RPMI7951 (cell line): ENCODE data around the gene FCHSD2. TPM values are rescaled to one million over a fixed set of nuclear protein-coding genes. Genes with fewer than 3 reads are reported as not detected.
A peak's percentile ranks its signal among the peaks of the same experiment; 100 is the strongest.
"Not testable (repeated sequence)": the region's sequence is repeated elsewhere in the genome, so short reads cannot be mapped to it uniquely, and the experiment has no call there.

ENCODE experiments used
- DNase-seq: peaks from one replicate; pipeline ENCODE4 v3.0.0-alpha.2; 2012; ENCODE audit warnings: low read depth
- total RNA-seq: library from RNA; depleted of rRNA; stranded (reverse); fragments of >200 nt; shearing (Covaris generic); gene quantifications from 2 replicates; pipeline ENCODE4 v1.2.3, GENCODE V29; 2014

FCHSD2 gene
- total RNA-seq, 1 experiment from 2014 or later, result 12.4 TPM

DNA sequence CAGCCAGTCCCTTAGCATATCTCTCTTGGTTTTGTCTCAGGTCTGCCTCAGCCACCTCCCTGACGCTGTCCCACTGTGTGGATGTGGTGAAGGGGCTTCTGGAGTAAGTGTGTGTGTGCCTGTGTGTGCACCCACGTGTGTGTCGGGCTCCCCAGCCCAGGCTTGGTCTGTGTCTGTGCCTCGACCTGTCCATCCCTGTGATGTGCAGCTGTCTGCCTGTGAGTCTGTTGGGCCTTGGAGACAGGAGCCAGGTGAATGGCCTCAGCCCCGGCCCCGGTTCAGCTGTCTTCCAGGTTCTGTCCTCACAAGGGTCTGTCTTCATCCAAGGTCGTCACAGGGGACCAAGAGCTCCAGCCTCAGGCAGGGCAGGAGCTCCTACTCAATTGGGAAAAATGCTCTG lies 318.1 kb downstream of the FCHSD2 start:
- no peak for DNase-seq

DNA sequence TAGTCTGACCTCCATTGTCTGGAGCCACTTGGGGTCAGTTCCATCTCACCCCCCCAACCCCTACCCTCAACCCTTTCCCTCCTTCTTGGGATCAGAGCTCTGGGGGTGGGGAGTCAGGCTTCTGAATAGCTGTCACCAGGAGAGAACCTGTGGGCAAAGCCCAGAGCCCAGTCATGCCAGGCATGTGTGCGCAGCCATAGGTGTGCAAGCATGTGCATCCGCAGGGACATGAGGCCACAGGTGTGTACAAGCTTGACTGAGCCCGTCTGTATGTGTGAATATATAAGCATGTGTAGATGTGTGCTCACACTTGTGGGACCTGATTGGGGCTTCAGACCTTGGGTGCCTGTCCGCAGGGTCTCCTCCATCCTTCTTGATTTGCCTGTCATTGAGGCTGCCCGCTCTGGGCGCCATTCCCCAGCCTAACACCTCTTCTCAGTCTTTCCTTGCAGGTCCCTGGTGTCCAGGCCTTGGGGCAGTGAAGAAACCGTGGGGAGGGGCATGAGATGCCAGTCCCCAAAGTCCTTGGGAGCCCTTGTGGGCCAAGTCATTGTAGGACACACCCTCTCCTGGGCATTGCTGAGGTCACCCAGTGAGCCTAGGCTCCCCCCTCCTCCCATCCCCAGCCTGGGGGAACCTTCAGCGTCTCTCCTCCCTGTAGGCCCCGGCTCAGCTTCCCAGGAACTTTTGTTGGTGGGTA lies 318.9 kb downstream of the FCHSD2 start:
- DNase-seq, result no peak

DNA sequence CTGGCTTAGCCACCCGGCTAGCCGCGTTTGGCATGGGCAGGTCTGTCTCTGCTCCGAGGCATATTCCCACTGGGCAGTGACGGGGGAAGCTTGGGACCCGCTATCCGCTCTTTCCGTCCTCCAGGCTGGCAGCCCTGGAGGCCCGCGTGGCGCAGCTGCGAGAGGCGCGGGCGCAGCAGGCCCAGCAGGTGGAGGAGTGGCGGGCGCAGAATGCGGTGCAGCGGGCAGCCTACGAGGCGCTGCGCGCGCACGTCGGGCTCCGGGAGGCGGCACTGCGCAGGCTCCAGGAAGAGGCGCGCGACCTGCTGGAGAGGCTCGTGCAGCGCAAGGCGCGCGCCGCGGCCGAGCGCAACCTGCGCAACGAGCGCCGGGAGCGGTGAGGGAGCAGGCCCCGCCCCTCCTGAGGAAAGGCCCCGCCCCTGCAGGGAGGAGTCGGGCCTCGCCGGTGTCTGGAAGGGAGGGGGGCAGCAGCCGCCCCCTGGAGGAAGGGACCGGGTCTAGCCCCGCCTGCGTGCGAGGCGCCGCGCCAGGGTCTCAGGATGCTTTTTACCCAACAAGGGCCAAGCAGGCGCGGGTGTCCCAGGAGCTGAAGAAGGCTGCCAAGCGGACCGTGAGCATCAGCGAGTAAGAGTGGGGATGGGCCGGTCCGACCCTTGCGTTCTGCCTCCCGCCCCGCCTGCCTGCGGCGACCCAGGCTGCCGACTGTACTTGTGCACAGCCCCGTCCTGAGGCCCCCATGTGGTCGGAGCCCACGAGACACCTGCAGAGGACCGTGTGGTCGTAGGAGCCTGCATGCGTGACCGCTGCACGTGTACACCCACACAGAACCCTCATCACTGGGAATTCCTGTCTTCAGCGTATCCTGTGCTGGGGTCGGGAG lies 320.0 kb downstream of the FCHSD2 start:
- DNase-seq, result peak; percentile 80

DNA sequence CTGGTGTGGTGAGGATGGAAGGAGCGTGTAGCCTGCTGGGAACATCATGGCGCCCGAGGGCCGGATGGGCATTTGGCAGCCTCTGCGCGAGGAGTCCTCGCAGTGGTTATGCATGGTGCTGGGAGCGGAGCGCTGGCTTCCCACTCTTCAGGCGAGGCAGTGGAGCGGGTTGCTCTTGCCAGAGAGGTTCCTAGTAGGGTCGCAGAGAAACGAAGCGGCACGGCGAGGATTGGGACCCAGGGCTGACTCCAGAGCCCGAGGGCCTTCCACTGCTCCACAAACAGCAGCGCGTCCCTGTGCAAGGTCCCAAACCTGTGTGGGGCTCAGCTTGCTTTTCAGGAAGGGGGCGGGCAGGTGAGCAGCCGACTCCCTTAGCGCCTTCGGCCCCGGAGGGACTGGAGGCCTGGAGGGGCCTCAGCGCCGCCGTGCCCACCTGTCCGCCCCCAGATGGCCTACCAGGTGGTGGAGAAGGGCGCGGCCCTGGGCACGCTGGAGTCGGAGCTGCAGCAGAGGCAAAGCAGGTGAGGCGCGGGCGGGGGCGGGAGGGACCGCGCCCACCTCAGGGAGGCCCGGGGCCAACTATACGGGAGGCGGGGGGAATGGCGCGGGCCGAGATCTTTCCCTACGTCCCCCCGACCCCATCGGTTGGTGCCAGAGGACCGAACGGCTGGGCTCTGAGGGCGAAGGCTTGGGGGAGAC lies 320.7 kb downstream of the FCHSD2 start:
- no peak for DNase-seq

- DNase-seq, result no peak
These were observed 321.5 kb downstream of the FCHSD2 start for GRCh38 chr11:72820439-72821139.

DNA sequence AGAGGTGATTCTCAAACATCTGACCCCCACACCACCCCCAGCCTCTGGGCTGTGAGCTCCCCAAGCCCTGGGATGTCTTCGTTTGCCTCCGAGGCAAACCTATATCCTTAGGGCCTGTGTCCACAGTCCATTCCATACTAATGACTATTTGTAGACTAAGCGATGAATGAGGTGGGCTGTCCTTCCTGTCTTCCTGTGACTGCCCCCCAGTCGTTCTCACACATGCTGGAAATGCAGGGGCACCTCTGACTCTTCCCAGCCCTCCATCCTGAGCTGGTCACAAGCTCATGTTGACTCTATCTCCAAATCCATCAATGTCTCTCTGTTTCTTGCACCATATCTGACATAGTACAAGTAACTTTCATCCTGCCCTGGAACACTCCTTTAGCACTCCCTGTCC lies 323.1 kb downstream of the FCHSD2 start:
- no peak for DNase-seq

DNA sequence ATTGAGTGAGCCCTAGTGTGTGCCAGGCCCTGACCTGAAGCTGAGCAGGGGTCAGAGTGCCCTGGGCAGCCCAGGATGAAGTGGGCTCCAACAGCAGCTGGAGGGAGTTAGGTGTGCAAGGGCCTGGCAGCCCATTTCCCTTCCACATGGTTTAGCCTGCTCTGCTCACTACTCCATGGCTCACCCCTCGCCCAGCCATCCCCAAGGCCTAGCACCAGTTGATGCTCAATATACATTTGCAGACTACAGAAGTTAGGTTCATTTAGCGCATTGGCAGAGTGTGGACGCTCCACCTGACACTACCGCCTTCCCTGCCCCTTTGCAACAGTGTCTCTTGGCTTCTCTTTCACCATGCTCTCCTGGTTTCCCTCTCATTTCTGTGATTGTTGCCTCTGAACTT lies 324.2 kb downstream of the FCHSD2 start:
- DNase-seq, result no peak

GRCh38 chr11:72816404-72816990 lies 325.6 kb downstream of the FCHSD2 start:
- DNase-seq, result no peak

DNA sequence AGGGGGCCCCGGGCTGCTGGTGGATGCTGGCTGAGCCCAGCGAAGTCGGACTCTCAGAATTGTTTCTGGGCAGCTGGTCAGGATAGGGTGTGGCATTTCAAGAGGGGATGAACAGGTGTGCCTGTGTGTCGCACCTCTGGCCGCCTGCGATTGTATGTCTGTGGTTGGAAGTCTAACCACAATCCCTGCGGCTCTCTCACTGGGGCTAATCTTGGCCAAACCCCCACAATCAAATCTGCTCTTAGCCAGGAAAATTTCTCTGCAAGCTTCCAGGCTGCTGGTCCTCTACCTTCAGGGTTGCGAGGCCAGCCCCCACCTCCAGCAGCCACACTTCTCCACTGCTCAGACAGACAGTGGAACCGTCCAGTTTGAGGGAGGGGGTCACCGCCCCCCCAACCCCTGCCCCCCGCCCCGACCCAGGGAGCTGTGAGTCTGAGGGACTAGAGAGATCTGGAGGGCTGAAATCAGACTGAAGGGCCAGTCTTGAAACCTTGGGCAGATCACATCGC lies 327.0 kb downstream of the FCHSD2 start:
- peak; percentile 46 for DNase-seq

- peak; percentile 84 for DNase-seq
These were observed 327.6 kb downstream of the FCHSD2 start, which contains the start of gene ATG16L2 for GRCh38 chr11:72814286-72815109. ATG16L2 (plus strand) TSS chr11:72814411; CDS start chr11:72814446, 35 bp downstream.

- peak; percentile 79 for DNase-seq
These were observed 328.3 kb downstream of the FCHSD2 start for GRCh38 chr11:72813740-72814285.

GRCh38 chr11:72812967-72813739 lies 329.0 kb downstream of the FCHSD2 start:
- DNase-seq, result peak; percentile 79

DNA sequence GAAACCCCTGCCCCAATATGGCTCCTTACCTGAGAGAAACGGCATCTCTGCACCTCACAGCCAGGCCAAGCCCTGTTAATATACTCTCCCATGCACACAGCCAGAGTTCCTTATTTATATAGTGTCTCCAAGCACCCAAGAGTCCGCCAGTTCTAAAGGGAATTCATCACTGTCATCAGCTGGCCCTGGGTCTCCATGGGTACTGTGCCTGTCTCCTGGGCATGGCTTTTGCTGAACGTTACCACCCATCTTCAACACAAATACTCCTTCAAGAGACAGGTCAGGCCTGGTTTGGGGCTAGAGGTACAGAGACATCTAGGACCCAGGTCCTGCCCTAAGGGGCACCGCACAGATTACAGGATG lies 329.5 kb downstream of the FCHSD2 start:
- DNase-seq, result peak; percentile 46

- peak; percentile 59 for DNase-seq
These were observed 330.4 kb downstream of the FCHSD2 start for GRCh38 chr11:72811686-72812085.

DNA sequence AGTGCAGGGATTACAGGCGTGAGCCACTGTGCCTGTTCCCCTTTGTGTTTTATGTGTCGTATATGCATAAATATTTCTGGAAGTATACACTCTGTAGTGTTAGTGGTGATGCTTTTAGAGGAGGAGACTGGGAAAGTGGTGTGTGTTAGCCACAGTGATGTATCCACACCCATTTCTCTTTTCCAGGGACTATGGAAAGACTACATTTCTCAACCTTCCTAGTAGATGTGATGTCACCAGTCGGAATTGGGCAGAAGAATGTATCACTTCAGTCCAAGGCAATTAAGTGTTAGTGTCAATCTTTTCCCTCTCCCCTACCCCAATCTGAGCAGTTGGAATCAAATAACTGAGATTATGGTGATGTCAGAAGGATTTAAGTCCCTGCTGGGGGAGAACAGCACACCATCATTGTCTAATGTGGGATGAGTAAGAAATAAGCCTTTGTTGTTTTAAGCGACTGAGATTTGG lies 333.8 kb downstream of the FCHSD2 start:
- DNase-seq, result no peak

GRCh38 chr11:72807792-72808191 lies 334.3 kb downstream of the FCHSD2 start:
- DNase-seq, result no peak

DNA sequence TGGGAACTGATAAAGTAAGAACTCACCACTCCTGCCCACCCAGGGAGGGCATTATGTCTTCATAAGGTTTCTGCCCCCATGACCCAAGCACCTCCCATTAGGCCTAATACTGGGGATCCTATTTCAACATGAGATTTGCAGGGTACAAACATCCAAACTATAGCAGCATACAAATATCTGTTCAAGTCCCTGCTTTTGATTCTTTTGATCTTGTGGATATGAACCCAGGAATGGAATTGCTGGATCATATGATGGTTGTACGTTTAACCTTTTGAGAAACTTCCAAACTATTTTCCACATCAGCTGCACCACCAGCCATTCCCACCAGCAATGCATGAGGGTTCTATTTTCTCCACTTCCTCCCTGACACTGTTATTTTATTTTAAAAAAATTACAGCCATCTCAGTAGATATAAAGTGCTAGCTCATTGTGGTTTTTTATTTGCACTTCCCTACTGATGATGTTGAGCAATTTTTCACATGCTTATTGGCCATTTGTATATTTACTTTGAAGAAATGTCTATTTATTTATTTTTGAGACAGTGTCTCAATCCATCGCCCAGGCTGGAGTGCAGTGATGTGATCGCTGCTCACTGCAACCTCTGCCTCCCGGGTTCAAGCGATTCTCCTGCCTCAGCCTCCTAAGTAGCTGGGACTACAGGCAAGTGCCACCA lies 335.0 kb downstream of the FCHSD2 start:
- DNase-seq, result no peak

DNA sequence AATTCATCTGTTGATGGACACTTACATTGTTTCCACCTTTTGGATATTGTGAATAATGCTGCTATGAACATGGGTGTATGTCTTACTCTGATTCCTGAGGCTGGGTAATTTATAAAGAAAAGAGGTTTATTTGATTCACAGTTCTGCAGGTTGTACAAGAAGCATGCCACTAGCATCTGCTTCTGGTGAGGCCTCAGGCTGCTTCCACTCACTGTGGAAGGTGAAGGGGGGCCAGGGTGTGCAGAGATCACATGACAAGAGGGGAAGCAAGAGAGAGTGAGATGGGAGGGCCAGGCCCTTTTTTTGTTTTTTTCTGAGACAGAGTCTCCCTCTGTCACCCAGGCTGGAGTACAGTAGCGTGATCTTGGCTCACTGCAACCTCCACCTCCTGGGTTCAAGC lies 335.7 kb downstream of the FCHSD2 start:
- DNase-seq, result not testable (repeated sequence)
